GM19238 (cell line): ENCODE results near the gene BIN2.
"Not testable (repeated sequence)": the region's sequence is repeated elsewhere in the genome, so short reads cannot be mapped to it uniquely, and the experiment has no call there.

Source experiments
- DNase-seq: peaks from one replicate; pipeline ENCODE4 v3.0.0; 2011; ENCODE audit warnings: low spot score; ENCODE audit not compliant: insufficient read length

Gene BIN2

DNA sequence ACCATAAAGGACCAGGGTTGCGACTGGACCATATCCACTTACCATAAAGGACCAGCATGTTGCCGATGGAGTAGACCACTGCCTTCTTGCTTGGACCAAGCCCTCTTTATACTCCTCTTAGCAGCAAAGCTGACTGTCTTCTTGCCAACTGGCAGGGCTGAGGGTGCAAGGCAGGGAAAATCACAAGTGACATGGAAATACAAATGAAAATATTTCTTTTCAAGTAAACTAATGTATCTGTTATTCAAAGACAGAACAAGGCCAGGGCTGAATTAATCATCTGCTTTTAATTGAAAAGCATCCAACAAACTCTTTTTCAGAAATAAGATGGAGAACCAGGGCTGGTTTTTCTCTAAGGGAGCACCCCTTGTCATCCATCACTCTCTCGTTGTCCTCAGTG, 22.6 kb upstream of the BIN2 start, which contains the start of gene CELA1:
TSS of gene CELA1 (minus strand) at position 99 of the 400 bp plus-strand sequence. CDS start at position 58, 41 bp downstream.
- no peak for DNase-seq

DNA sequence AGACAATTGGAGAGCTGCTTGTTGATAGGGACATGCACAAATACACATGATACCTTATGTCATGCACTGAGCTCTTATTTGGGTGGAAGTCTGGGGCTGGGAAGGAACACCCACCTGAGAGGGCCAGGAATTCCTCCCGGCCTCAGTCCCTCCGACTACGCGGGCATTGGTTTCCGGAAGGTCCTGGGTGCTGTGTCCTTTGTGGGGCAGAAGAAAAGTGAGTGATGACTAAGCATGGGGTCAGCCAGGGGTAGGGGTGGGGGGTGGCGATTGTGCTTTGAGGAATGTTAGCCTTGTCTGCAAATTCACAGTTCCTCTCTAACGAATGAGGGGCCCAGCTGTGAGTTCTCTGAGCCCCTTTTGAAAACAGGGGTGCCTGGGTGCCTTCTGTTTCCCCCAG, 21.7 kb upstream of the BIN2 start:
- DNase-seq, result no peak

DNA sequence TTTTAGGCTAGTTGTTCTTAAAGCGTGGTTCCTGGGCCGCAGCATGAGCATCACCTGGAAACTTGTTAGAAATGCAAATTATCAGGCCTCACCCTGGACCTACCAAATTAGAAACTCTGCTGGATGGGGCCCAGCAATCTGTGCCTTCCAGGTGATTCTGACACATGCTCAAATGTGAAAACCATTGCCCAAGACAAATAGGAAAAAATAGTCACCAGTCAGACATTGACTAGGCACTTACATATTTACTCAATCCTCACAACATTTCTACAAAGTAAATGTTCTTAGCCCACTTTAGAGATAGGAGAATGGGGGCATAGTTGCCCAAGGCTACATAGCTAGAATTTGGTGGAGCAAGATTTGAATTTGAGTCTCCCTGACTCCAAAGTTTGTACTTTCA, 19.2 kb upstream of the BIN2 start:
- DNase-seq, result no peak

DNA sequence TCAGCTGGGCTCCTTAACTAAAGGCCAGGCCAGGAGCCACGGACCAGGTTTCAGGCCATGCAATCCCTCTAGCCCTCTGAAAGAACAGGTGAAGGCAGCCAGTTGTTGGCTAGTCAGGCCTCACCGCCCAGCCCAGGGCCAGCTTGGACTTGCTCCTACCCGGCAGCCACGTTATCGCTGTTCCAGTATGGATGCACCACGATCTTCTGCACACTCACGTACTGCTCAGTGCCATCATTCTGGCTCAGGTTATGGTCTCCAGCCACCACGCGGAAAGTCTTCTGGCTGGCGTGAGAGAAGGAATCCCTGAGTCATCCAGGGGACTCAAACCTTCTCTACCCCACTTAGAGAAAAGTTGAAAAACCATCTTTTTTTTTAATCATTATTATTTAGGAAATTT, 18.4 kb upstream of the BIN2 start:
- DNase-seq, result no peak

DNA sequence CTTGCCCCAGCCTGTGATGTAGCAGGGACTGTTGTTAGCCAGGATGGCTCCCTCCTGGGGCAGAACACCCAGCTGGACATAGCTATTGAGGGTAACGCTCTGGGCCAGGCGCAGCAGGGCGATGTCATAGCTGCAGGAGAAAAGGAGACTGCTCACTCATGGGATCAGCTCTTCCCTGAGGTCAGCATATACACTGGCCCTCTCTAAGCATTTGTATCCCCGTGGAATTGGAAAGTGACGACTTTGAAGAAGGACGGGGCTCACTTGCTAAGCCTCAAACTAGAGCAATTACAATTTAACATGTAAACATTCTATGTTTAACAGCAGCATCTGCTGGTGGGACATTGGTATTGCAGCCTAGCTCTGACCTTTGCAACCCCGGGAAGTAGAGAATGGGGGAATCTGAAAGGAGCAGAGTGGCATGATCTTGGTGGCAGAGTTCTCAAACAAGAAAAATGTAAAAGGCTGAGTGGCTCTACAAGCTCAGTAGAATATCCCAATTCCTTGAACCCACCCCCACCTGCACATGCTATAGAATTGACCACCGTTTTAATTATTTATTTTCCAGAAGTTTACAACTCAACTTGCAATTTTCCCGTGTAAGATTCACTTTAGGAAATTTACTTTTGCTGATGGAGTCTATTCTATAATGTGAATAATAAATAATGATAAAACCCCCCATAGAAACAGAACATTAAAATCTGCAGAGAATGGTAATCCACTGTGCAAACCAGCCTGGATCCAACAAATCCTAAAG, 17.5 kb upstream of the BIN2 start:
- DNase-seq, result peak; percentile 60

DNA sequence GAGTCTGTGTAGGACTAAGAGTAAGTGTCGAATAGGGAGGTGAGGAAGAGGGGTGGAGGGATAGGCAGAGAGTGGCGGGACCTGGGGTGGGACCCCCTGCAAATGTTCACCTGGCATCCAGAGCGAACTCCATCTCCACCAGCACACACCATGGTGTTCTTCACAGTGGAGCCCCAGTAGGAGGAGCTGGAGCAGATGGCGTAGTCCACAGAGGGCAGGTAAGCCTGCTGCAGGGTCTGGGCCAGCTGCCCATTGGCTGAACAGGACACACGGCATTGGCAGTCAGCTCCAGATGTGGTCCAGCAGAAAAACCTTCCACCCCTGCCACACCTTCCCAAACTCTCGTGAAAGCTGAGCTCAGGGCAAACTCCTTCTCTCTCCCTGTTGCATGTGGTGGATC, 15.8 kb upstream of the BIN2 start:
- DNase-seq, result no peak

DNA sequence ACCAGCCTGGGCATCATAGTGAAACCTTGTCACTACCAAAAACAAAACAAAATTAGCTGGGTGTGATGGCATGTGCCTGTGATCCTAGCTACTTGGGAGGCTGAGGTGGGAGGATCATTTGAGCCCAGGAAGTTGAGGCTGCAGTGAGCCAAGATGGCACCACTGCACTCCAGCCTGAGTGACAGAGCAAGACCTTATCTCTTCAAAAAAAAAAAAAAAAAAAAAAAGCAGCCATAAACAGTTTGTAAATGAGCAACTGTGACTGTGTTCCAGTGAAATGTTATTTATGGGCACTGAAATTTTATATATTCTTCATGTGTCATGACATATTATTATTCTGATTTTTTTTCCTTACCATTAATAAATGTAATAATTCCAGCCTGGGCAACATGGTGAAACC, 13.4 kb upstream of the BIN2 start:
- not testable (repeated sequence) for DNase-seq

DNA sequence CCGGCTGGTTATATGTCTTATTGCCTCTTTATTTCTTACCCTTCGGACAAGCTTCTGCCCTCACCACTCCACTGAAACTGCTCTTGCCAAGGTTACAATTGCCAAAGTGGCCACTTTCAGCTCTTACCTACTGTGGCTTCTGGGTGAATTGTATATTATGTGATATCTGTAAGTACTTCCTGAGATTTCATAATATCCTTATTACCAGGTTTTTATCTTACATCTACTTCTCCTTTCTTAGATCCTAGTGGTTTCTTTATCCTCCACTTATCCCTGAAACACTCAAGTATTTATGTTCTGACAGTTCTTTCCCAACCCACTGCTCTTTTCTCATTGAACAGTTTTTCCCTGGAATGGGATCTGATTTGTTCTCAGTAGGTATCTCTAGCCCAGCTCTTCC, 12.0 kb upstream of the BIN2 start:
- no peak for DNase-seq

DNA sequence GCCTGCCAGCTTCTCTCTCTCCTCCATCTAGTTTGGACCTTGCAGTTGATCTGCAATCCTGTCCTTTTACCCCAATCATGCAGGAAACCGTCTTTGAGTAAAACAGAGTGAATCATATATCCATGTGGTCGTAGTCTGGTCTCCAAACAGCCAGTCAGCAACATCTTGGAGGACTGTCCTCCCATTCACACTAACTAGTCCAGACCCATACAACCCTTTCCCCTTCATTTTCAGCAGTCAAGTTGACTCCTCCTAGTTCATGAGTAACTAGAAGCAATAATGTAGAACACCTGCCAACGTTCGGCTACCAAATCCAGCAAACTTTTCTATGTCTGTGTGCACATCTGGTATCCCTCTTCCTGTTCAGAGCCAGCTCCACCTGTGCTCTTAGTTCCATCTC, 10.8 kb upstream of the BIN2 start:
- DNase-seq, result no peak

DNA sequence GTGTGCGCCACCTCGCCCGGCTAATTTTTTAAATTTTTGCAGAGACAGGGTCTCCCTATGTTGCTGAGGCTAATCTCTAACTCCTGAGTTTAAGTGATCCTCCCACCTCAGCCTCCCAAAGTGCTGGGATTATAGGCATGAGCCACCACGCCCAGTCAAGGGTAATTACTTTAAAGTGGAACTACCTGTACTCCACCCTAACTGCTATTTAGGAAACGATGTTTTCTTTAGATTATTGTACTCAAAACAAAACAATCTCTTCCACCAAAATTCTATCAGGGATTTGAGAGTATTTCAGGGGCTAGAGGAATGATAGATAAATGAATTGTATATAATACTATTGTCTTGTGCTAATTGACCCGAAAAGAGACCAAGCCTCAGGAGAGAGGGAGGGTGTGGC, 9.6 kb upstream of the BIN2 start:
- DNase-seq, result no peak

DNA sequence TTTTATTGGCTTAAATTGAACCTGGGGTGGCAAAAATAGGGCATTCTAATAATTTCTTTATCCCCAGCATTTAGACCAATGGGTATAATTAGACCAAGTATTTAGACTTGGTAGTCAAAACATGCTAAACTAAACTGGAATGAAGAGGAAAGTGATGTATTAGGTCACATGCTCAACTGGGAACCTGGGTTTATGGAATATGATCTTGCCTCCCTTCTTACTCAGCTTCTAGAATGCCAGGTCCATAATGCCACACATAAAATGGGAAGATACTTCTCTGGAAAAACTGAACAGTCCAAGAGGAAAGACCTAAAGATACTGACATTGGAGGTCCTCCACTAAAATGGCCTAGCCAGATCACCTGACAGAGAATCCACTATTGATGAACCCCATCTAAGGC, 6.2 kb upstream of the BIN2 start:
- no peak for DNase-seq

DNA sequence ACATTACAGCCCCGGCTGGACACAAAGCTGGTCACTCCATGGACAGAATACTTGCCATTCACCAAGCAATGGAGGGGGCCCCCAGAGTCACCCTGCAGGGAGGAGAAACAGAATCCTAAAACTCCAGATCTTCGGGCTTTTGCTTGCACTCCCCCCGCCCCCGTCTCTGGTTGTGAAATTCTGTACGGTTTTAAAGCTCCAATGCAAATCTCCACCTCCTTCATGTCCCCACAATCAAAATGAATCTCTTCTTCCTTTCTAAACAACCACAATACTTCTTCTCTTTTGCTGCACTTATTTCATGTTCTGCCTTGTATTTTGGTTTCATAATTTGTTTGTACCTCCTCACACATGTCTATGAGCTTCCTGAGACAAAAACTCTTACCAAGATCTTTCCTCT, 5.8 kb upstream of the BIN2 start:
- no peak for DNase-seq

DNA sequence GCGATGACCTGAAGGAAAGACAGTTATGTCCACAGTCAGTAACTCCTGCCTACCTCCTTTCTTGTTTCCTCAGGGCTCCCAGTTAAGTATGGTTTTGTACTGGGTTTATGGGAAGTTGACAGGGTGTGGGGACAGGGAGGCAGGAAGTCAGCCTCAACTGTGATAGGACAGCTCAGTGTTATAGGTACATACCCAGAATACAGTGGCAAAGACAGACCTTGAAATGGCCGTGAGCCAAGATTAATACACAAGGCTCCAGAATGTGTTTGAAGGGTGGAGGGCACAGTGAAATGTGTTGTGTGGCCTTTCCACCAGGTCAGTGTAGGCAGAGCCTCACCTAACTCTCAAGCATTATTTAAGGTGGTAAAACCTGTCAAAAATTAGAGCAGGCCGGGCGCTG, 4.6 kb upstream of the BIN2 start:
- DNase-seq, result no peak

DNA sequence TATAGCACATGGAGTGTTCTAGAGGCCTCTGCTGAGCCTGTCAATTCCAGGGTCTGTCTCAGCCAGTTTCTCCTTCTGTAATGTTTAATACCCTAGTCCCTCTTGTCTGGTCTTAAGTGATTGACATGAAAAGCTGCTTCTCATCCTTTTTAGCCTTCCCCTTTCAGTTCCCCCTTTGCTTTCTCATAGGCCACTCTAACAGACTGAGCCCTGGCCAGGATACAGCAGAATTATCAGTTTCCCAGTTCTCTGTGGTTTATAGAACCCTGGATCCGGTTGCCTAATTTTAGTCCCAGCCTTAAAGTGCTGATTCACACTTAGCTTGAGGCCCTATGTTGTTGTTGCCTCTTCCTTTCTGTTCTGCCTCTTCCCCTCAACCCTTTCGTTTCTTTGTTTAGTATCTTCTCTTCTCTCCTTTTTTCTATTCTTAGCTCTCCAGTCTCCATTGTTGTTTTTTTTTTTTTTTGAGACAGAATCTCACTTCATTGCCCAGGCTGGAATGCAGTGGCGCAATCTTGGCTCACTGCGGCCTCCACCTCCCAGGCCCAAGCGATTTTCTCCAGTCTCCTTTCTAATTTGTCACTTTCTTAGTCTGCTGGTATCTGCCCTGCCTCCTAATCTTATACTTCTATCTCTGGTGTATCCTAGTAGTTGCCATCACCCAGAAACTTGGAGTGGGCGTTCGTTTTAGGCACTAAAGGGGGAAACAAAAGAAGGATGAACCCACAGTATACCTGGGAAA, 2.9 kb upstream of the BIN2 start:
- DNase-seq, result peak; percentile 48

DNA sequence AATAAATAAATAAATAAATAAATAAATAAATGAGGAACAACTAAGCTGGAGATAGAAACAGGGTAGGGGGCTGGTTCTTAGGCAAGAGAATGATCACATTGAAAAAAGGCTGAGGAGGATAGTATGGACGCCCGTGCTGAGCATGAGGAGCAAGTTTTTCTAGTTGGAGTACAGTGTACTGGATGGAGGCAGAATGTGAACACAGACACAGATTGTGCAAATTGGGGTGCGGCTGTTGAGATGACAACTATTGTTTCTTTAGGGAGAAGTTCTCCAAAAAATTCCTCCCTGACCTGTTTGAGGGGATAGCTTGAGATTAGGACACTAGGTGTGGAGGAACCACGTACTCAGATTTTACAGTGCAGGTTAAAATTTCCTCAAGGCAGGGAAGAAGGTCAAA, 979 bp upstream of the BIN2 start:
- DNase-seq, result no peak

DNA sequence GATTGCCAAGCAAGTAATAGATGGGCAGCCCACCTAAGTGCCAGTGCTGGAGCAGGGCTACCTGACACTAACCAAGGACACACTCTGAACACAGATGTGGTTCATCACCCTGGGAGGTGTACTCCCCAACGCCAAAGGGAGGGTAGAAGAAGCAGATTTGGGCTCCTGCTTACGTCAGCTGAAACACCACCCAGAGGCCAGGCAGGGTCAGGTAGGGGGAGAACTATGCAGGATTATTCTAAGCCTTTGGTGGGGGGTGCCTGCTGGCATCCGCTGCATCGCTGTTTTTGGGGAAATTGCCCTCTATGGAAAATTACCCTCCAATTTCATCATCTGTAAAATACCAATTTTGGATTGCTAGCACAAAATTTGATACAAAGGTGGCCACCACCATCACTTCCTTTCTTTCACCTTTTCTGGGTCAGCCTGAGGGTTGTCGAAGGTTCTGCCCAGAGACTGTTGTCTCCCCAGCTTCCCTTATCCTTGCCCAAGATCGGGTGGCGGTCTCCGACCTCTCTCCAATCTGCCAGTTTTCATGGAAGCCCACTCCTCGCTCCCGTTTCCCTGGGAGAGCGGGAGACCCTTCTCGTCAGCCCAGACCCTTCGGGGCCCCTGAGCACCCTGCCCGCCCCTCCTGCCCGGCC, 535 bp downstream of the BIN2 start:
- DNase-seq, result no peak

DNA sequence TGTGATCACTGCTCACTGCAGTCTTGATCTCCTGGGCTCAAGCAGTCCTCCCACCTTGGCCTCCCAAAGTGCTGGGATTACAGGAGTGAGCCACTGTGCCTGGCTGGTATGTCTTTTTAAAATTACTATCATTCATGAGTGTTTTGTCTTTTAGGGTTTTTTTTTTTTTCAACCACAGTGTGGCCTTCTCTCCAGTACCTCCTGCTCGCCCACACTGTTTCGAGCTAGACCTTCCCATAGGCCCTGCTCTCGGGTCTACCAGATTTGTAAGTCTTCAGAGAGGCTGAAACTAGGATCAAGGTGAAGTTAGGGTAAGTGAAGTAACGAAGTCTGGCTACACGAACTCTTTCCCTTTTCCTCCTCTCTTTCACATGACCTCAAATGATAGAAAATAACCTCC, 1.5 kb downstream of the BIN2 start:
- no peak for DNase-seq

DNA sequence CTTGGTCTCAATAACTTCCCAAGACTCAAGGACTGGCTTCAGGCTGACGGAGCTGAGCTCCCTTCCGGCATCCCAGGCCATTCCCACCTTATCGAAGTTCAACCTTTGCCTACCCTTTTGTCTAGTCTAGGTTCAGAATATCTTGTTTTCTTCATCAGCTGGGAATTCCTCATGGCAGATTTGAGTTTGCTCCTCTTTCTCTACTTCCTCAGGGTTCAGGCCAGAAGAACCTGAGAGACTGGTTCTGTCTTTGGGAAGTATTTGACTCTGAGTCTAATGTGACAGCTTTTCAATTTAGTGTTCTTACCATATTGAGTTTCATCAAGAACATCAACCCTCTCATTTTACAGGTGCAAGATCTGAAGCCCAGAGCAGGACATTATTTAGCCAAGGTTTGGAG, 2.1 kb downstream of the BIN2 start:
- DNase-seq, result no peak

DNA sequence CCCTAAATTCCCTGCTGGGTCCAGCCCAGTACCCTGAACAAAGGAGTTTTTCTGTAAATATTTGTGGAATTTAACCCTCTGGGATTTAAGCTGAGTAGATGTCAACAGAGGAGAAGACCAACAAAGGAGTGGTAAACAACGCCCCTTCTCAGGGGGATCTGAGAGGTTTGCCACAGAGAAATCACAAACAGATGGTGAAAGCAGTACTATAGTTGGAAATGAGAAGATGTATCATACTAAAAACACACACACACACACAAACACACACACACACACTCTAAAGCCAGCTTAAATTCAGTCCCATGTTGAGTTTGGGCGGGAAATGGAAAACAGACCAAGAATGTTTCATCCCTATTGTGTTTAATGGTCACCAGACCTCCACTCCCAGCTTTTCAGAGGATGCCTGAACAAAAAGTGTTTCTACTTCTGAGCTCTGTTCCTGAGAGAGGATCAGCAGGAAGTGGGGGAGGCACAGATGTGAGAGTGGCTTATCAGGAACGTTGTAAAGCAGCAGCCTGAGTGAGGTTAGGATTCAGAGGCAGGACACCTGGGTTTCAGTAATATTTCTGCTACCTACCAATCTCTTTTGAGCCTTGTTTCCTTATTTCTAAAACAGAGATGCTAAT, 3.2 kb downstream of the BIN2 start:
- no peak for DNase-seq

DNA sequence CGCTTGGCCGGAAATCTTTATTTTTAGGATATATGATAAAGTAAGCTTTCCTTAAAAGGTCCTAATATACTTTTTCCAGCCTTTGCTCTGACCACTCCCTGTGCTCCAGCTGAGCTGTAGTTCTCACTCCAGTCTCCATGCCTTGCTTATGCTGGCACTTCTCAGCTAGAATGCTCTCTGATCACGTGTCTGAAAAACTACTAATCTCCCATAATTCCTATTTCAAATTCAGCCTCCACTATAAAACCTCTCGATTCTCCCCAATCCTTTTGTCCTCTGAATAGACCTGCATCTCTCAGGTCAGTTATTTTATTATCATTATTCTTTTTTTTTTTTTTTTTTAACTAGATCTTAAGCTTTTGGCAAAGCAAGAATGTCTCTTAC, 3.7 kb downstream of the BIN2 start:
- no peak for DNase-seq

DNA sequence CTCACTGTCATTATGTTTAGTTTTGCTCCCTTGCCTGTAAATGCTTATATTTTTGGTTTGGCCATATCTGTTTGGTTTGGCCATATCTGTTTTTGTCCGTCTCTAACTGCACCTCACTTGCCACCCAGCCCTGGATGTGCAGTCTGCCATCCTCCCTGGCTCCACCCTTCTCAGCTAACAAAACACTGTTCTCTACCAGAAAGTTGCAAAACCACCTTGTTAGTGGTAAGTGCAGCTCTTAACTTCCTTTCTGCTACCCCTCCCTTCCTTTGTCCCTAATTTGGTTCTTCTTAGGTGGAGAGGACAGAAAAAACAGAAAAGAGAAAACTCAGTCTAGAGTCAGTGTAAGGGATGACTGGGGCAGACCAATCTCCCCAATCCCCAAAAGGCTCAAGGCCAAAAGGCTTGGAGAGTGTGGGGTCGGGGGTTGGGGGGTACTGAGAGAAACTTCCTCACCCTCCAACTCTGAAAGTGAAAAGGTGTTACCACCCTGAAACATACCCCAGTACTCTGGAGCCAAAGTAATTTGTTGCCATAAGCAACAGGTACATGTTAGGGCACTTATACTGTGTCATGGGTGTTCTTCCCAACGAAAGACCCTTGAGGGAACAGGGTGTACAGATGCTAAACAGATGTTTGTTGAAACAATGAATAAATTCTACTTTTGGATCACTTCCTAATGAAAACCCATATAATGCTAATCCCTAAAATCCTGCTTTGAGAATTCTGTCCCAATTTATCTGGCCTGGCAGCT, 5.0 kb downstream of the BIN2 start:
- peak; percentile 37 for DNase-seq
